Heart left ventricle (tissue), 16 donors: ENCODE measurements around the gene GHR. TPM values are rescaled to one million over a fixed set of nuclear protein-coding genes. Genes with fewer than 3 reads are reported as not detected.

Source experiments
- ATAC-seq, 4 donors: fragments of 200-7000 bp; cut with Tn5 transposase; one replicate each; pipeline ENCODE4 v1.9.1; 2020 to 2022; ENCODE audit warnings: moderate library complexity in 4 of 4, mild to moderate bottlenecking in 3 of 4, moderate number of reproducible peaks in 1 of 4
- DNase-seq, 5 donors: peaks; one replicate each; pipeline ENCODE4 v3.0.0-alpha.2; 2020
- H3K27ac ChIP-seq, 12 donors: fragments of 200-600 bp; sonication (generic) in 4 of 12; one replicate each; pipeline versions ENCODE4 v1.5.0 to v1.8.0; 2016 to 2022; ENCODE audit warnings: mild to moderate bottlenecking in 2 of 12
- H3K27me3 ChIP-seq, 9 donors: fragments of 200-600 bp; sonication (generic) in 2 of 9; one replicate each; pipeline versions ENCODE4 v1.5.1 to v1.8.0; 2016 to 2022; ENCODE audit warnings: mild to moderate bottlenecking in 3 of 9
- H3K36me3 ChIP-seq, 9 donors: fragments of 200-600 bp; sonication (generic) in 2 of 9; one replicate each; pipeline versions ENCODE4 v1.5.0 to v1.8.0; 2018 to 2022; ENCODE audit warnings: mild to moderate bottlenecking in 2 of 9
- H3K4me1 ChIP-seq, 12 donors: fragments of 200-600 bp; sonication (generic) in 4 of 12; one replicate each; pipeline versions ENCODE4 v1.5.0 to v1.8.0; 2016 to 2022; ENCODE audit warnings: mild to moderate bottlenecking in 3 of 12
- H3K4me3 ChIP-seq, 12 donors: fragments of 200-600 bp; sonication (generic) in 4 of 12; one replicate each; pipeline versions ENCODE4 v1.5.0 to v1.8.0; 2017 to 2022; ENCODE audit warnings: mild to moderate bottlenecking in 9 of 12, moderate library complexity in 4 of 12
- H3K9me3 ChIP-seq, 12 donors: fragments of 200-600 bp; sonication (generic) in 4 of 12; one replicate each; pipeline versions ENCODE4 v1.5.0 to v1.8.0; 2016 to 2022; ENCODE audit warnings: mild to moderate bottlenecking in 1 of 12
- POLR2A ChIP-seq, 2 donors: fragments of 450-650 bp; IDR thresholded peaks; one replicate each; pipeline ENCODE4 v1.6.1; 2017; ENCODE audit warnings: antibody characterized with exemption in 2 of 2, mild to moderate bottlenecking in 2 of 2, moderate library complexity in 2 of 2
- WGBS, 4 donors: extraction: QIAGEN DNeasy Blood & Tissue Kit in 2 of 4; methylation state at CpG; one replicate each; pipeline versions ENCODE4 v1.1.5 to v1.1.7; 2013 to 2018; 5-methylcytosine and 5-hydroxymethylcytosine counted together
- intact Hi-C, 10 donors: fragments of 100-400 bp; cut with DNase I; formaldehyde crosslinking; loops; one replicate each; pipeline versions ENCODE4 v1.11.1 to v1.14.2; 2022
- polyA plus RNA-seq, 2 donors: library from polyadenylated mRNA; stranded (reverse); fragments of 200-250 nt; gene quantifications; one replicate each; pipeline ENCODE4 v1.2.3, GENCODE V29; 2013
- total RNA-seq, 9 donors: library from RNA; depleted of rRNA in 2 of 9; stranded (reverse); fragments of >200 nt in 2 of 9; fragmentation: NEBNext Ultra II Directional in 3 of 9; extraction: Animal tissue kit (Norgen Biotek cat#: 25700) in 3 of 9; gene quantifications; one replicate each; pipeline versions ENCODE4 v1.1.0 to v1.2.4, GENCODE V29; 2016 to 2023
- TF ChIP-seq, protein P1 (sequence below), 12 donors: fragments of 200-600 bp; sonication (generic) in 4 of 12; IDR thresholded peaks; one replicate each; pipeline versions ENCODE4 v1.5.0 to v1.8.0; 2018 to 2022; ENCODE audit warnings: antibody characterized with exemption in 12 of 12, mild to moderate bottlenecking in 5 of 12
- donor health status: ischemic (EF 13 %, LVEDD 7.1; RV severe dilation, severe dysfunction).
- donor health status: healthy with polysubstance abuse.
- donor health status: DM: no; HTN: yes; CAD: no.
- donor health status: DM: no; HTN: no; CAD: no.
- donor health status: ischemic (EF 25% LVEDD 6.9; RV normal size, moderate dysfunction).
- donor health status: ischemic (EF 25% LVEDD 5.7; RV mildly dilated, moderate dysfunction).
- donor health status: healthy.
- donor health status: DM: yes; HTN: yes; CAD: no.
- donor health status: ischemic (EF 35%, LVEDD 5.7; RV mildly dilated, moderate dysfunction).
- donor health status: nonischemic (EF 11% LVEDD 7.7; RV severe dilation, severe dysfunction).
- donor health status: DM: yes; HTN: yes; CAD: no.
- donor health status: PGD.
- donor health status: ischemic (EF 29% LVEDD 5.4; RV normal size, mild dysfunction).
- donor health status: nonischemic (EF 23%, LVEDD 6.1; RV moderate dilation, normal function).

GHR gene
- total and polyA plus RNA-seq, 11 donors: 3.4 to 23.2 (median 11.3) TPM

GRCh38 chr5:42381973-42382372 is 41.3 kb upstream of the GHR start:
- intact Hi-C loops: no loop called here
- H3K27ac ChIP-seq: no peak overlapping the region
- WGBS, 4 donors: 95 to 100% (median 96%) methylated on average over 2 of the region's 2 CpGs
- H3K36me3 ChIP-seq: no peaks in the 10 kb centered on the region
- H3K4me1 ChIP-seq: peaks cover 0 to 3% (median 0%) of the 10 kb centered on the region in 12 donors
- peaks cover 0 to 11% (median 0%) of the 10 kb centered on the region in 12 donors for H3K9me3 ChIP-seq
- no peak overlapping the region for H3K4me3 ChIP-seq
- no peaks in the 10 kb centered on the region for H3K27me3 ChIP-seq
- ATAC-seq (no peak), DNase-seq (no peak)
- no peak for TF ChIP-seq POLR2A (IDR thresholded peaks at IDR 0.05)
- TF ChIP-seq, protein P1, sequence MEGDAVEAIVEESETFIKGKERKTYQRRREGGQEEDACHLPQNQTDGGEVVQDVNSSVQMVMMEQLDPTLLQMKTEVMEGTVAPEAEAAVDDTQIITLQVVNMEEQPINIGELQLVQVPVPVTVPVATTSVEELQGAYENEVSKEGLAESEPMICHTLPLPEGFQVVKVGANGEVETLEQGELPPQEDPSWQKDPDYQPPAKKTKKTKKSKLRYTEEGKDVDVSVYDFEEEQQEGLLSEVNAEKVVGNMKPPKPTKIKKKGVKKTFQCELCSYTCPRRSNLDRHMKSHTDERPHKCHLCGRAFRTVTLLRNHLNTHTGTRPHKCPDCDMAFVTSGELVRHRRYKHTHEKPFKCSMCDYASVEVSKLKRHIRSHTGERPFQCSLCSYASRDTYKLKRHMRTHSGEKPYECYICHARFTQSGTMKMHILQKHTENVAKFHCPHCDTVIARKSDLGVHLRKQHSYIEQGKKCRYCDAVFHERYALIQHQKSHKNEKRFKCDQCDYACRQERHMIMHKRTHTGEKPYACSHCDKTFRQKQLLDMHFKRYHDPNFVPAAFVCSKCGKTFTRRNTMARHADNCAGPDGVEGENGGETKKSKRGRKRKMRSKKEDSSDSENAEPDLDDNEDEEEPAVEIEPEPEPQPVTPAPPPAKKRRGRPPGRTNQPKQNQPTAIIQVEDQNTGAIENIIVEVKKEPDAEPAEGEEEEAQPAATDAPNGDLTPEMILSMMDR (IDR thresholded peaks at IDR 0.05): no peak

DNA sequence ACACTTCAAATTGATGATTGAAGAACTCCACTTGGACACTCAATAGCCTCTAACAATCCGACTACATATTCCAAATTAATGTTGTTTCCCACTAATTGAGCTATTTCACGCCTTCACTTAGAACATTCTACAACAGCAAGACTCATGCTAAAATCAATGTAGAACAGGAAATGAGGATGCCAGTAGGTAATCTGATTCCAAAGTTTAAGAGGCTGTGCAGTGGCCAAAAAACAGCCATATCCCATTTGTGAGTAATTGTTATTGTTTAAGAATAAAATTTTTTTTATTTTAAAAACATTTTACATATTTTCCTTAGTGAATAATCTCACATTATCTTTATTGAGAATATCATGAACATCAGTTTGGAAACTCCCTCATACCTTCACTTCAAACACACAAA is 35.7 kb upstream of the GHR start:
- no peaks in the 10 kb centered on the region for H3K4me1 ChIP-seq
- no peak overlapping the region for H3K4me3 ChIP-seq
- TF ChIP-seq POLR2A (IDR thresholded peaks at IDR 0.05): no peak
- TF ChIP-seq, protein P1 (IDR thresholded peaks at IDR 0.05): no peak
- ATAC-seq (no peak), DNase-seq (no peak)
- intact Hi-C loops: no loop called here
- H3K27ac ChIP-seq: no peak overlapping the region
- H3K9me3 ChIP-seq: peaks cover 0 to 13% (median 1%) of the 10 kb centered on the region in 12 donors
- H3K27me3 ChIP-seq: no peaks in the 10 kb centered on the region
- H3K36me3 ChIP-seq: no peaks in the 10 kb centered on the region
- WGBS, 4 donors: 78 to 86% (median 79%) methylated on average over 2 of the region's 2 CpGs

GRCh38 chr5:42390115-42390514 is 33.1 kb upstream of the GHR start:
- intact Hi-C loops: no loop called here
- H3K4me3 ChIP-seq: no peak overlapping the region
- no peaks in the 10 kb centered on the region for H3K4me1 ChIP-seq
- WGBS, 4 donors: 84 to 90% (median 86%) methylated on average over 5 of the region's 5 CpGs
- no peaks in the 10 kb centered on the region for H3K36me3 ChIP-seq
- no peaks in the 10 kb centered on the region for H3K27me3 ChIP-seq
- TF ChIP-seq, protein P1 (IDR thresholded peaks at IDR 0.05): no peak
- TF ChIP-seq POLR2A (IDR thresholded peaks at IDR 0.05): no peak
- no peak overlapping the region for H3K27ac ChIP-seq
- peaks cover 0 to 17% (median 9%) of the 10 kb centered on the region in 12 donors for H3K9me3 ChIP-seq
- ATAC-seq (no peak), DNase-seq (no peak)

GRCh38 chr5:42392917-42393316 is 30.3 kb upstream of the GHR start:
- Histone ChIP-seq H3K4me3 (no peak overlapping the region), H3K36me3 (no peaks in the 10 kb centered on the region), H3K9me3 (peaks cover 0 to 17% (median 9%) of the 10 kb centered on the region in 12 donors), H3K27ac (no peak overlapping the region), H3K4me1 (no peaks in the 10 kb centered on the region), H3K27me3 (no peaks in the 10 kb centered on the region)
- TF ChIP-seq POLR2A (IDR thresholded peaks at IDR 0.05): no peak
- no peak for ATAC-seq
- WGBS, 4 donors: 58 to 69% (median 62%) methylated on average over 2 of the region's 2 CpGs
- DNase-seq: peak in 1 of 5 donors; percentile 32
- intact Hi-C loops: no loop called here

DNA sequence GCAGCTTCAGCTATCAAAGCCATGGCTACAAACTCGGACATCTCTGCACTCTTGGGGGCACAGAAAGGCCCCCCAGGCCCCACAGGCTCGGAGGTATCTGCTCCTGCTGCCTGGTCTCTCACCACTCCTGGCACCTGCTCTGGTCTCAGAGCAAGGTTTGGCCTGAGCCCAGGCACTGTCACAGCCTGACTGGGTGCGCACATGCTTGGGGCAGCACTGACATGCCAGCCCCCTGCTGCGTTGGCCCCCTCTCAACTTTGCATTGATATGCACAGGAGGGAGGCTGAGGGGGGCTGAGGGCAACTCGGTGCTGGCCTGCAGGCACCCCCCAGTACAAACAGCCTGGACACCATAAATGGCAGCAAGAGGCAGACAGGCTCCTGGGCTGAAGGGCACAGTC is 27.1 kb upstream of the GHR start:
- Histone ChIP-seq H3K27me3 (no peaks in the 10 kb centered on the region), H3K4me1 (no peaks in the 10 kb centered on the region), H3K4me3 (no peak overlapping the region), H3K9me3 (peaks cover 0 to 17% (median 9%) of the 10 kb centered on the region in 12 donors), H3K27ac (no peak overlapping the region), H3K36me3 (no peaks in the 10 kb centered on the region)
- no peak for TF ChIP-seq POLR2A (IDR thresholded peaks at IDR 0.05)
- TF ChIP-seq, protein P1 (IDR thresholded peaks at IDR 0.05): no peak
- intact Hi-C loops: no loop called here
- 52 to 80% (median 76%) methylated on average over 2 to 5 of the region's 5 CpGs for WGBS, 4 donors
- ATAC-seq (peak in 1 of 4 donors; percentile 16), DNase-seq (peak in 1 of 5 donors; percentile 28)
